Peyer's patch (tissue), 4 donors: ENCODE measurements around the gene EBLN1. TPM values are rescaled to one million over a fixed set of nuclear protein-coding genes. Genes with fewer than 3 reads are reported as not detected.
A peak's percentile ranks its signal among the peaks of the same experiment; 100 is the strongest.

ENCODE experiments used
- DNase-seq, 3 donors: peaks; one replicate each; pipeline ENCODE4 v3.0.0-alpha.2; 2017 to 2019
- H3K27ac ChIP-seq, 4 donors: fragments of 200-600 bp; sonication (generic); one replicate each; pipeline ENCODE4 v1.5.1; 2016 to 2019
- H3K27me3 ChIP-seq, 2 donors: fragments of 200-600 bp; sonication (generic); one replicate each; pipeline ENCODE4 v1.5.1; 2019
- H3K36me3 ChIP-seq, 3 donors: fragments of 200-600 bp; sonication (generic); one replicate each; pipeline ENCODE4 v1.5.1; 2016 to 2019
- H3K4me1 ChIP-seq, 4 donors: fragments of 200-600 bp; sonication (generic); one replicate each; pipeline ENCODE4 v1.5.1; 2016 to 2019
- H3K4me3 ChIP-seq, 4 donors: fragments of 200-600 bp; sonication (generic); 1 replicate in 3 of 4; 2 replicates in 1 of 4; pipeline ENCODE4 v1.5.1; 2016 to 2019; ENCODE audit warnings: mild to moderate bottlenecking in 1 of 4
- H3K9me3 ChIP-seq, 4 donors: fragments of 200-600 bp; sonication (generic); one replicate each; pipeline ENCODE4 v1.5.1; 2016 to 2019; ENCODE audit warnings: mild to moderate bottlenecking in 1 of 4
- POLR2A ChIP-seq, 2 donors: fragments of 450-650 bp; IDR thresholded peaks; one replicate each; pipeline ENCODE4 v1.5.1; 2017; ENCODE audit warnings: antibody characterized with exemption in 2 of 2, mild to moderate bottlenecking in 2 of 2, moderate library complexity in 2 of 2
- total RNA-seq, 4 donors: library from RNA; depleted of rRNA; stranded (reverse); fragments of >200 nt; gene quantifications; one replicate each; pipeline ENCODE4 v1.1.0, GENCODE V29; 2016
- TF ChIP-seq, protein P1 (sequence below), 6 experiments: fragments of 450-650 bp in 4 of 6; fragments of 200-600 bp in 2 of 6; sonication (generic) in 1 of 6; IDR thresholded peaks; one replicate each; pipeline ENCODE4 v1.5.1; 2017 to 2019; ENCODE audit warnings: antibody characterized with exemption in 6 of 6, mild to moderate bottlenecking in 3 of 6, moderate library complexity in 1 of 6

EBLN1 gene
- total RNA-seq = not detected

DNA sequence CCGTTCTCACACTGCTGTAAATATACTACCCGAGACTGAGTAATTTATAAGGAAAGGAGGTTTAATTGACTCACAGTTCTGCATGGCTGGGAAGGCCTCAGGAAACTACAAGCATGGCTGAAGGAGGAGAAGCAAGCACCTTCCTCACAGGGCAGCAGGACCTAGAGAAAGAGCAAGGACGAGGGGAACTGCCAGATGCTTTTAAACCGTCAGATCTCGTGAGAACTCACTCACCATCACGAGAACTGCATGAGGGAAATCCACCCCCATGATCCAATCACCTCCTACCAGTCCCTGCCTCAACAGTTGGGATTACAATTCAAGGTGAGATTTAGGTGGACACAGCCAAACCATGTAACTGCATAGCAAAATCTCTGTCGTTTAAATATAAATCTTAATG lies at the start of gene EBLN1:
EBLN1 (minus strand) TSS at position 174 of the 400 bp plus-strand sequence. CDS start 8,032 bp downstream, outside the sequence.
- Histone ChIP-seq H3K4me3 (no peak within 1 kb of the TSS), H3K36me3 (no peaks in the 10 kb centered on the region), H3K9me3 (no peaks in the 10 kb centered on the region), H3K27ac (no peak within 1 kb of the TSS), H3K27me3 (no peaks in the 10 kb centered on the region), H3K4me1 (no peaks in the 10 kb centered on the region)
- no peak for TF ChIP-seq POLR2A (IDR thresholded peaks at IDR 0.05)
- TF ChIP-seq, protein P1, sequence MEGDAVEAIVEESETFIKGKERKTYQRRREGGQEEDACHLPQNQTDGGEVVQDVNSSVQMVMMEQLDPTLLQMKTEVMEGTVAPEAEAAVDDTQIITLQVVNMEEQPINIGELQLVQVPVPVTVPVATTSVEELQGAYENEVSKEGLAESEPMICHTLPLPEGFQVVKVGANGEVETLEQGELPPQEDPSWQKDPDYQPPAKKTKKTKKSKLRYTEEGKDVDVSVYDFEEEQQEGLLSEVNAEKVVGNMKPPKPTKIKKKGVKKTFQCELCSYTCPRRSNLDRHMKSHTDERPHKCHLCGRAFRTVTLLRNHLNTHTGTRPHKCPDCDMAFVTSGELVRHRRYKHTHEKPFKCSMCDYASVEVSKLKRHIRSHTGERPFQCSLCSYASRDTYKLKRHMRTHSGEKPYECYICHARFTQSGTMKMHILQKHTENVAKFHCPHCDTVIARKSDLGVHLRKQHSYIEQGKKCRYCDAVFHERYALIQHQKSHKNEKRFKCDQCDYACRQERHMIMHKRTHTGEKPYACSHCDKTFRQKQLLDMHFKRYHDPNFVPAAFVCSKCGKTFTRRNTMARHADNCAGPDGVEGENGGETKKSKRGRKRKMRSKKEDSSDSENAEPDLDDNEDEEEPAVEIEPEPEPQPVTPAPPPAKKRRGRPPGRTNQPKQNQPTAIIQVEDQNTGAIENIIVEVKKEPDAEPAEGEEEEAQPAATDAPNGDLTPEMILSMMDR (IDR thresholded peaks at IDR 0.05) = no peak
- DNase-seq = no peak

DNA sequence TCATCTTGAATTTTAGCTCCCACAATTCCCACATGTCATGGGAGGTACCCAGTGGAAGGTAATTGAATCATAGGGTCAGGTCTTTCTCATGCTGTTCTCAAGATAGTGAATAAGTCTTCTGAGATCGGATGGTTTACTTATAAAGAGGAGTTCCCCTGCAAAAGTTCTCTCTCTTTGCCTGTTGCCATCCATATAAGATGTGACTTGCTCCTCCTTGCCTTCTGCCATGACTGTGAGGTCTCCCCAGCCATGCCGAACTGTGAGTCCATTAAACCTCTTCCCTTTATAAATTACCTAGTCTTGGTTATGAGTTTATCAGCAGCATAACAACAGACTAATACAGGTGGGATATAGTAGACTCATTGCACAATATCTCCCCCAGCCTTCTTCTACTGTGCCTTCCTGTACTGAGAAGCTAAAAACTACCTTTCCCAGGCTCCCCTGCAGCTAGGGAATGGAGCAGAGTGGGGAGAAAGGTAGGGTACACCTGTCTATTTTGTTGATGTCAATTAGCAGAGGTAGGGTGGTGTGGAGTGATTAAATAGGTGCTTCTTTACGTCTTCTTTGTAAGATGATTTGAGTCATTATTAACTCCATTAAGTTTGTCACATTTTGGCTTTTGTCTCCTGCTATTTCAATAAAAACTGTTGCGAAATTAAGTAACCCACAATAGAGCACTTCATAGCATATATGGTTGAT lies 48.2 kb upstream of the EBLN1 start:
- H3K4me3 ChIP-seq = no peak overlapping the region
- no peaks in the 10 kb centered on the region for H3K36me3 ChIP-seq
- DNase-seq = no peak
- H3K4me1 ChIP-seq = no peaks in the 10 kb centered on the region
- no peaks in the 10 kb centered on the region for H3K27me3 ChIP-seq
- H3K9me3 ChIP-seq = no peaks in the 10 kb centered on the region
- H3K27ac ChIP-seq = no peak overlapping the region
- TF ChIP-seq, protein P1 (IDR thresholded peaks at IDR 0.05) = no peak
- TF ChIP-seq POLR2A (IDR thresholded peaks at IDR 0.05) = no peak

DNA sequence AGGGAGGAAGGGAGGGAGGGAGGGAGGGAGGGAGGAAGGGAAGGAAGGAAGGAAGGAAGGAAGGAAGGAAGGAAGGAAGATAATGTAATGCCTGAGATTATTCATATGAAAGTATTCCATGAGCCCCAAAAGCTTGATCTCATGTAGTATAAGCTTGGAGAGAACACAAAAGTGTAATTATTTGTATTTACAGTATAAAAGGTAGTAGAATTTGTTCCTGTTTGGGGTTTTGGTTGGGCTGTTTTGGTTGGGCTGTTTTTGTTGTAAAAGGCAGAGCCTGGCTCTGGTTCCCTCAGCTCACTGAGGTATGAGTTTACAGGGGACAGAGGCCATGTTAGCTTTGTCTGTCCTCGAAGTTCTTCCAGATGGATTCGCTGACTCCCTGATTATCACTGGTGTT lies 45.3 kb upstream of the EBLN1 start:
- Histone ChIP-seq H3K27me3 (no peaks in the 10 kb centered on the region), H3K9me3 (no peaks in the 10 kb centered on the region)

DNA sequence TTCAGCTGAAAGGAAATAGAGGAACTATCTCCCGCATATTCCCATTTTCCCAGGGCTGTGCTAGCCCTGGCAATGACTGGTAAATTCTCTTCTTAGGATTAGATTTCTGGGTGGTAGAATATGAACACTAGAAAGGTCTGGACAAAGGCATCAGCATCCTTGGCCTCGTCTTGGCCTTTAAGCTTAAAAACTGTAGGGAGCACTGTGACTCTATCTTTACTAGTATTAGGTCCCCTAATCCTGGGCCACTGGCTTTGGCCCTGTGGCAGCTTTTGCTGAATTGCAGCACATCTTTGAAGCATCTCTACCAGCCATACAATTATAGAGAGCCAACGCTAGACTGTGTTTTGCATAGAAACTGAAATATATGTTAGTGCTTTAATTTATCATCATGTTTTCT lies 41.5 kb upstream of the EBLN1 start:
- no peaks in the 10 kb centered on the region for H3K27me3 ChIP-seq
- TF ChIP-seq, protein P1 (IDR thresholded peaks at IDR 0.05) = peak in 1 of 6 experiments; percentile 3
- TF ChIP-seq POLR2A (IDR thresholded peaks at IDR 0.05) = no peak
- no peaks in the 10 kb centered on the region for H3K4me1 ChIP-seq
- no peaks in the 10 kb centered on the region for H3K9me3 ChIP-seq
- H3K27ac ChIP-seq = no peak overlapping the region
- H3K4me3 ChIP-seq = no peak overlapping the region
- no peaks in the 10 kb centered on the region for H3K36me3 ChIP-seq
- no peak for DNase-seq

More for the DNA sequence above, 45.3 kb upstream of the EBLN1 start:
- Histone ChIP-seq H3K36me3 (no peaks in the 10 kb centered on the region), H3K4me1 (no peaks in the 10 kb centered on the region), H3K4me3 (no peak overlapping the region), H3K27ac (no peak overlapping the region)
- no peak for DNase-seq
- TF ChIP-seq POLR2A (IDR thresholded peaks at IDR 0.05) = no peak
- TF ChIP-seq, protein P1 (IDR thresholded peaks at IDR 0.05) = no peak

DNA sequence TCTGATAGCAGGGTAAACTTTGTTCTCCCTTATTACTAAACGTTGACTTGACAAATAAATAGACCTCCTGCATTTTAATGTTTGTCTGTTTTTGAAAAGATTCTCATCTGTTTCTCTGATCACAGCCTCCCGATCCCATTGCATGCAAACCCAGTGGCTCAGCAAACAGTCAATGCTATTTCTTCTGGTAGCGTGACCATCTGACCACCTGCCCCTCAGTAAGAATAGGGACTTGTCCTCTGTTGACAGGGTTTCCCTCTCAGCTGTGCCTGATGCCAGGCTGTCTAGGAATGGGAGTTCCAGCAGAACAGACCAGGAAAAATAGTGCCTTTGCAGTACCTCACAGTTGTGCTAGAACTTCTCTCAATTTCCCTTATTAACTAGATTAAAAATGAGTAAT lies 40.7 kb upstream of the EBLN1 start:
- Histone ChIP-seq H3K4me3 (no peak overlapping the region), H3K9me3 (no peaks in the 10 kb centered on the region), H3K36me3 (no peaks in the 10 kb centered on the region), H3K27ac (no peak overlapping the region), H3K4me1 (no peaks in the 10 kb centered on the region), H3K27me3 (no peaks in the 10 kb centered on the region)
- TF ChIP-seq, protein P1 (IDR thresholded peaks at IDR 0.05) = no peak
- DNase-seq = no peak
